ES-I3 (cell line): Measurements from ENCODE around the gene KSR2.
"Not testable (repeated sequence)": the region's sequence is repeated elsewhere in the genome, so short reads cannot be mapped to it uniquely, and the experiment has no call there.

Source experiments
- H3K36me3 ChIP-seq: 2 replicates; pipeline ENCODE4 v1.6.1; 2013; ENCODE audit warnings: mild to moderate bottlenecking, low read length, control low read depth, moderate library complexity; ENCODE audit not compliant: insufficient read depth
- H3K4me1 ChIP-seq: 2 replicates; pipeline ENCODE4 v1.6.1; 2013; ENCODE audit warnings: mild to moderate bottlenecking, control low read depth, low read length; ENCODE audit not compliant: insufficient read depth
- H3K9ac ChIP-seq: 2 replicates; pipeline ENCODE4 v1.6.1; 2013; ENCODE audit warnings: low read depth, mild to moderate bottlenecking, low read length, moderate library complexity
- H3K9me3 ChIP-seq: 2 replicates; pipeline ENCODE4 v1.6.1; 2013; ENCODE audit warnings: mild to moderate bottlenecking, low read length, moderate library complexity; ENCODE audit not compliant: control insufficient read depth, insufficient read depth

The KSR2 gene

GRCh38 chr12:117921929-117922777 lies 46.6 kb downstream of the KSR2 start:
- no peaks in the 10 kb centered on the region for H3K9me3 ChIP-seq
- no peak overlapping the region for H3K9ac ChIP-seq
- H3K4me1 ChIP-seq = no peaks in the 10 kb centered on the region
- H3K36me3 ChIP-seq = no peaks in the 10 kb centered on the region

- Histone ChIP-seq H3K9me3 (no peaks in the 10 kb centered on the region), H3K4me1 (no peaks in the 10 kb centered on the region), H3K36me3 (no peaks in the 10 kb centered on the region), H3K9ac (no peak overlapping the region)
These were observed 49.3 kb downstream of the KSR2 start for GRCh38 chr12:117919479-117919878.

GRCh38 chr12:117914686-117915085 lies 54.1 kb downstream of the KSR2 start:
- H3K9me3 ChIP-seq = peaks cover 3% of the 10 kb centered on the region; the same call in 1 of the 2 replicates
- no peak overlapping the region for H3K9ac ChIP-seq
- H3K4me1 ChIP-seq = no peaks in the 10 kb centered on the region
- H3K36me3 ChIP-seq = no peaks in the 10 kb centered on the region

- no peaks in the 10 kb centered on the region for H3K36me3 ChIP-seq
- H3K9ac ChIP-seq = no peak overlapping the region
- H3K9me3 ChIP-seq = peaks cover 3% of the 10 kb centered on the region; the same call in 1 of the 2 replicates
- no peaks in the 10 kb centered on the region for H3K4me1 ChIP-seq
These were observed 56.0 kb downstream of the KSR2 start for GRCh38 chr12:117912756-117913155.

GRCh38 chr12:117908411-117908810 lies 60.4 kb downstream of the KSR2 start:
- no peaks in the 10 kb centered on the region for H3K36me3 ChIP-seq
- no peaks in the 10 kb centered on the region; the same call in 1 of the 2 replicates for H3K4me1 ChIP-seq
- H3K9ac ChIP-seq = no peak overlapping the region
- peaks cover 3% of the 10 kb centered on the region; the same call in 1 of the 2 replicates for H3K9me3 ChIP-seq

GRCh38 chr12:117907108-117907689 lies 61.6 kb downstream of the KSR2 start:
- Histone ChIP-seq H3K9ac (no peak overlapping the region), H3K4me1 (no peaks in the 10 kb centered on the region; the same call in 1 of the 2 replicates)

GRCh38 chr12:117904051-117904450 lies 64.7 kb downstream of the KSR2 start:
- Histone ChIP-seq H3K9me3 (no peaks in the 10 kb centered on the region), H3K4me1 (no peaks in the 10 kb centered on the region; the same call in none of the 2 replicates), H3K36me3 (no peaks in the 10 kb centered on the region), H3K9ac (no peak overlapping the region)

More at GRCh38 chr12:117907108-117907689, 61.6 kb downstream of the KSR2 start:
- Histone ChIP-seq H3K36me3 (no peaks in the 10 kb centered on the region), H3K9me3 (peaks cover 3% of the 10 kb centered on the region; the same call in 1 of the 2 replicates)

GRCh38 chr12:117903110-117903840 lies 65.5 kb downstream of the KSR2 start:
- Histone ChIP-seq H3K9me3 (no peaks in the 10 kb centered on the region), H3K36me3 (no peaks in the 10 kb centered on the region), H3K9ac (no peak overlapping the region), H3K4me1 (no peaks in the 10 kb centered on the region; the same call in none of the 2 replicates)

GRCh38 chr12:117901631-117902030 lies 67.2 kb downstream of the KSR2 start:
- Histone ChIP-seq H3K9me3 (no peaks in the 10 kb centered on the region), H3K4me1 (no peaks in the 10 kb centered on the region; the same call in 1 of the 2 replicates), H3K9ac (no peak overlapping the region), H3K36me3 (no peaks in the 10 kb centered on the region)

GRCh38 chr12:117900561-117900960 lies 68.2 kb downstream of the KSR2 start:
- H3K4me1 ChIP-seq = no peaks in the 10 kb centered on the region; the same call in 1 of the 2 replicates
- no peak overlapping the region for H3K9ac ChIP-seq
- no peaks in the 10 kb centered on the region for H3K36me3 ChIP-seq
- no peaks in the 10 kb centered on the region for H3K9me3 ChIP-seq

GRCh38 chr12:117897372-117898161 lies 71.2 kb downstream of the KSR2 start:
- H3K4me1 ChIP-seq = no peaks in the 10 kb centered on the region; the same call in 1 of the 2 replicates
- no peaks in the 10 kb centered on the region for H3K36me3 ChIP-seq
- H3K9ac ChIP-seq = no peak overlapping the region
- no peaks in the 10 kb centered on the region for H3K9me3 ChIP-seq

GRCh38 chr12:117896009-117896408 lies 72.8 kb downstream of the KSR2 start:
- H3K4me1 ChIP-seq = no peaks in the 10 kb centered on the region; the same call in 1 of the 2 replicates
- no peaks in the 10 kb centered on the region for H3K9me3 ChIP-seq
- H3K36me3 ChIP-seq = no peaks in the 10 kb centered on the region
- no peak overlapping the region for H3K9ac ChIP-seq

- Histone ChIP-seq H3K9me3 (no peaks in the 10 kb centered on the region), H3K36me3 (no peaks in the 10 kb centered on the region), H3K4me1 (no peaks in the 10 kb centered on the region), H3K9ac (no peak overlapping the region)
These were observed 76.3 kb downstream of the KSR2 start for GRCh38 chr12:117892441-117892840.

GRCh38 chr12:117891265-117891664 lies 77.5 kb downstream of the KSR2 start:
- H3K36me3 ChIP-seq, H3K9ac ChIP-seq, H3K4me1 ChIP-seq, H3K9me3 ChIP-seq: not testable (repeated sequence)
